Measurements from ENCODE around the gene P3H3. TPM values are rescaled to one million over a fixed set of nuclear protein-coding genes. Genes with fewer than 3 reads are reported as not detected.

Gene P3H3
- total and polyA plus RNA-seq, 9 of the 15 experiments (the other 6 are each of a cell fraction or from before 2014, with no cell fraction given): 0.03 to 15.0 (median 4.8) TPM

GRCh38 chr12:6786416-6787094 is 41.7 kb upstream of the P3H3 start:
- in situ Hi-C loops (cut with MboI): no loop called here
- no peak for DNase-seq (ENCODE audit: extremely low read depth in 1 of 4, low spot score in 3 of 4)
- Histone ChIP-seq H3K4me2 (ENCODE audit: insufficient read depth, low read length) (peak overlapping the region; percentile 3; the same call in 1 of the 2 replicates), H3K27me3 (ENCODE audit: control insufficient read depth in 2 of 2, insufficient read depth in 2 of 2, low read length in 2 of 2) (no peaks in the 10 kb centered on the region), H3K4me3 (no peak overlapping the region), H3K9me3 (replicated peaks; ENCODE audit: control insufficient read depth, insufficient read depth, low read depth, low read length) (no peaks in the 10 kb centered on the region), H2AFZ (ENCODE audit: low read depth, low read length) (peak overlapping the region; percentile 75), H3K36me3 (ENCODE audit: control insufficient read depth, insufficient read depth, low read length) (no peaks in the 10 kb centered on the region), H3K9me1 (ENCODE audit: control insufficient read depth, insufficient read depth, low read length) (no peaks in the 10 kb centered on the region), H3K27ac (ENCODE audit: extremely low read depth, low read depth, low read length) (no peak overlapping the region), H3K79me2 (ENCODE audit: control insufficient read depth, insufficient read depth, low read length) (no peaks in the 10 kb centered on the region), H3K4me1 (replicated peaks in 1 of 2; ENCODE audit: control insufficient read depth in 2 of 2, insufficient read depth in 2 of 2, low read length in 2 of 2) (peaks cover 4 to 5% of the 10 kb centered on the region in 2 experiments; a peak in 2 of 5 replicates), H4K20me1 (replicated peaks; ENCODE audit: control insufficient read depth, insufficient read depth, low read length) (no peaks in the 10 kb centered on the region), H3K9ac (ENCODE audit: insufficient read depth in 1 of 2, low read depth in 2 of 2, low read length in 2 of 2) (no peak overlapping the region)
- intact Hi-C loops (cut with micrococcal nuclease): no loop called here
- CTCF ChIA-PET (ENCODE audit: low intra/inter-chr PET ratio): no interaction called here
- 48% methylated on average over 8 of the region's 9 CpGs for WGBS (ENCODE audit: insufficient coverage, low coverage, missing lambda C conversion rate)
- BruUV-seq (replicated peaks): no TSS peak
- FAIRE-seq: peak; percentile 11
- ATAC-seq: no peak; the same call in 2 of the 3 replicates
- TF ChIP-seq SPI1 (IDR thresholded peaks at IDR 0.05; ENCODE audit: borderline replicate concordance, low read depth, low read length): peak; percentile 47; the same call in 1 of the 2 replicates
- TF ChIP-seq GATAD2A (IDR thresholded peaks at IDR 0.05): no peak
- POLR2A ChIA-PET: no interaction called here

- BruUV-seq (replicated peaks): no TSS peak
- DNase-seq (ENCODE audit: extremely low read depth in 1 of 4, low spot score in 3 of 4): no peak
- Histone ChIP-seq H3K9ac (ENCODE audit: insufficient read depth in 1 of 2, low read depth in 2 of 2, low read length in 2 of 2) (no peak overlapping the region), H3K79me2 (ENCODE audit: control insufficient read depth, insufficient read depth, low read length) (no peaks in the 10 kb centered on the region), H2AFZ (ENCODE audit: low read depth, low read length) (no peak overlapping the region), H3K4me2 (ENCODE audit: insufficient read depth, low read length) (no peak overlapping the region), H3K9me3 (replicated peaks; ENCODE audit: control insufficient read depth, insufficient read depth, low read depth, low read length) (no peaks in the 10 kb centered on the region), H4K20me1 (replicated peaks; ENCODE audit: control insufficient read depth, insufficient read depth, low read length) (no peaks in the 10 kb centered on the region), H3K4me1 (replicated peaks in 1 of 2; ENCODE audit: control insufficient read depth in 2 of 2, insufficient read depth in 2 of 2, low read length in 2 of 2) (peaks cover 4 to 5% of the 10 kb centered on the region in 2 experiments; a peak in 2 of 5 replicates), H3K27me3 (ENCODE audit: control insufficient read depth in 2 of 2, insufficient read depth in 2 of 2, low read length in 2 of 2) (no peaks in the 10 kb centered on the region), H3K4me3 (no peak overlapping the region), H3K9me1 (ENCODE audit: control insufficient read depth, insufficient read depth, low read length) (no peaks in the 10 kb centered on the region), H3K36me3 (ENCODE audit: control insufficient read depth, insufficient read depth, low read length) (no peaks in the 10 kb centered on the region), H3K27ac (ENCODE audit: extremely low read depth, low read depth, low read length) (no peak overlapping the region)
- ATAC-seq: no peak
- CTCF ChIA-PET (ENCODE audit: low intra/inter-chr PET ratio): no interaction called here
- intact Hi-C loops (cut with micrococcal nuclease): no loop called here
- FAIRE-seq: no peak
- WGBS (ENCODE audit: insufficient coverage, low coverage, missing lambda C conversion rate): 82% methylated on average over 3 of the region's 5 CpGs
- POLR2A ChIA-PET: no interaction called here
- in situ Hi-C loops (cut with MboI): no loop called here
- TF ChIP-seq USF2 (CRISPR knock-in tag; IDR thresholded peaks at IDR 0.05) (no peak), ZNF316 (IDR thresholded peaks at IDR 0.05) (peak; percentile 80), ZNF655 (CRISPR knock-in tag; IDR thresholded peaks at IDR 0.05) (no peak), MAFG (tag; conservative IDR thresholded peaks at IDR 0.05) (peak; percentile 35; the same call in 1 of the 2 replicates), ZNF79 (CRISPR knock-in tag; IDR thresholded peaks at IDR 0.05; ENCODE audit: low read depth) (no peak), ZNF445 (CRISPR knock-in tag; IDR thresholded peaks at IDR 0.05; ENCODE audit: low read depth) (no peak), HINFP (tag; conservative IDR thresholded peaks at IDR 0.05; ENCODE audit: low read depth) (no peak), NFE2L1 (tag; IDR thresholded peaks at IDR 0.05; ENCODE audit: borderline replicate concordance, low read depth) (no peak), C11orf30 (IDR thresholded peaks at IDR 0.05; ENCODE audit: low read depth) (peak; percentile 70), TEAD4 (IDR thresholded peaks at IDR 0.05; ENCODE audit: low read length) (no peak), TEAD4 (CRISPR knock-in tag; IDR thresholded peaks at IDR 0.05; ENCODE audit: borderline replicate concordance) (no peak)
These were observed 40.9 kb upstream of the P3H3 start for GRCh38 chr12:6787309-6787708.

Measured in K562 (cell line).